ENCODE results near the gene INKA2. TPM values are rescaled to one million over a fixed set of nuclear protein-coding genes. Genes with fewer than 3 reads are reported as not detected.
A peak's percentile ranks its signal among the peaks of the same experiment; 100 is the strongest.

The INKA2 gene
- total RNA-seq, 5 donors from 2014 or later (not counting 1 experiment from before 2014, with no cell fraction given): 1.2 to 2.7 (median 1.2) TPM; not detected in 2

DNA sequence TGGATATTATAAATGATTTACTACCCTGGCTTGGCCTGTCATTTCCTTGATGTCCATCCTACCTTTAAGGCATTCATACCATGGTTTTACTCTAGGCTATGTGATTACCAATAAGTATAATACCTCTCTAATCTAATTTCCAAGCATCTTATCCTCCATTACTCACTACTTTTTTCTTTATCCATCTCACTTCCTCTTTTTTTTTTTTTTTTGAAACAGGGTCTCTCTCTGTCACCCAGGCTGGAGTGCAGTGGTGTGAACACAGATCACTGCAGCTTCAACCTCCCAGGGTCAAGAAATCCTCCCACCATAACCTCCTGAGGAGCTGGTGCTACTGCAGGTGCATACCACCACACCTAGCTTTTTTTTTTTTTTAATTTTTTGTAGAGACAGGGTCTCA, 39.9 kb downstream of the INKA2 start:
- no peak for DNase-seq
- H3K4me1 ChIP-seq (ENCODE audit: control insufficient read depth in 1 of 2, extremely low read depth in 1 of 2, insufficient read depth in 2 of 2, low read length in 2 of 2): peaks cover 0 to 2% of the 10 kb centered on the region in 2 experiments
- no peak overlapping the region for H3K27ac ChIP-seq (ENCODE audit: low read length)
- Mint-ChIP-seq H3K4me3 (no peak overlapping the region), H3K9me3 (no peaks in the 10 kb centered on the region), H3K27ac (peak overlapping the region; percentile 36 to 82), H3K27me3 (no peaks in the 10 kb centered on the region), H3K4me1 (peaks cover 11 to 26% (median 24%) of the 10 kb centered on the region in 3 donors), H3K36me3 (peaks cover 51% of the 10 kb centered on the region)
- ChIA-PET CTCF (interaction anchor here in 1 of 2 donors (0.5 kb wide), 1 partner anchor 63 kb away, joined by 3 read pairs; no protein-coding TSS in a partner anchor), POLR2A (interaction anchor here in 1 of 2 donors (0.6 to 0.8 kb wide), 2 partner anchors 9 to 17 kb away, joined by 3 to 4 read pairs; no protein-coding TSS in a partner anchor)
- ATAC-seq (replicated peaks in 1 of 4): no peak
- H3K27me3 ChIP-seq (replicated peaks in 1 of 2; ENCODE audit: control insufficient read depth in 2 of 2, extremely low read depth in 1 of 2, insufficient read depth in 2 of 2, low read length in 1 of 2): no peaks in the 10 kb centered on the region
- no peaks in the 10 kb centered on the region for H3K9me3 ChIP-seq
- no peak overlapping the region for H3K4me3 ChIP-seq (ENCODE audit: control insufficient read depth in 1 of 2, extremely low read depth in 1 of 2, low read length in 1 of 2)
- H3K36me3 ChIP-seq (ENCODE audit: control insufficient read depth in 2 of 2, extremely low read depth in 1 of 2, insufficient read depth in 1 of 2, low read length in 1 of 2): peaks cover 0 to 81% of the 10 kb centered on the region in 2 donors

DNA sequence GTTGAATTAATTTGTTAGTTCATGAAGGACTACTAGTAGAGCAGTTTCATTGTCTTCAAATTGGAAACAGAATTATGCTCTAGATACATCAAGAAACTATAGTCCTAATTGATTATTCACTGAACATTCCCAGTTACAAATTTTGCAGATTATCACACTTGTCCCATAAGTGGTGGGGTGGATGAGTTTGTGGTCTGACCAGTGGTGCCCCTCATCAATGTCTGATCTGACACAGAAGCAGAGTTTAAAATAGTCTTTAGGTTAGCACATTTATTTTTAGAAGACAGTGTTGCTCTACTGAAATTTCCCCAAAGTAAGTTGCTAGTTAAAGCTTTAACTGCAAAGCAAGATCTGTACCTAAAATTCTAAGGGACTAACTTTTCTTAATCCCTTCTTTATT, 42.9 kb downstream of the INKA2 start:
- ChIA-PET CTCF (no interaction called here), POLR2A (interaction anchor here in 1 of 2 donors (0.5 kb wide), 1 partner anchor 49 kb away, joined by 4 read pairs; no protein-coding TSS in a partner anchor)
- Mint-ChIP-seq H3K27ac (peak overlapping the region; percentile 27 to 74), H3K9me3 (no peaks in the 10 kb centered on the region), H3K4me1 (peaks cover 36 to 47% (median 42%) of the 10 kb centered on the region in 3 donors), H3K36me3 (peaks cover 54% of the 10 kb centered on the region), H3K27me3 (no peaks in the 10 kb centered on the region), H3K4me3 (no peak overlapping the region)
- no peaks in the 10 kb centered on the region for H3K9me3 ChIP-seq
- peaks cover 0 to 76% of the 10 kb centered on the region in 2 donors for H3K36me3 ChIP-seq (ENCODE audit: control insufficient read depth in 2 of 2, extremely low read depth in 1 of 2, insufficient read depth in 1 of 2, low read length in 1 of 2)
- ATAC-seq (replicated peaks in 1 of 4) (no peak), DNase-seq (no peak)
- no peaks in the 10 kb centered on the region for H3K27me3 ChIP-seq (replicated peaks in 1 of 2; ENCODE audit: control insufficient read depth in 2 of 2, extremely low read depth in 1 of 2, insufficient read depth in 2 of 2, low read length in 1 of 2)
- no peak overlapping the region for H3K4me3 ChIP-seq (ENCODE audit: control insufficient read depth in 1 of 2, extremely low read depth in 1 of 2, low read length in 1 of 2)
- peaks cover 0 to 7% of the 10 kb centered on the region in 2 experiments for H3K4me1 ChIP-seq (ENCODE audit: control insufficient read depth in 1 of 2, extremely low read depth in 1 of 2, insufficient read depth in 2 of 2, low read length in 2 of 2)
- H3K27ac ChIP-seq (ENCODE audit: low read length): no peak overlapping the region

DNA sequence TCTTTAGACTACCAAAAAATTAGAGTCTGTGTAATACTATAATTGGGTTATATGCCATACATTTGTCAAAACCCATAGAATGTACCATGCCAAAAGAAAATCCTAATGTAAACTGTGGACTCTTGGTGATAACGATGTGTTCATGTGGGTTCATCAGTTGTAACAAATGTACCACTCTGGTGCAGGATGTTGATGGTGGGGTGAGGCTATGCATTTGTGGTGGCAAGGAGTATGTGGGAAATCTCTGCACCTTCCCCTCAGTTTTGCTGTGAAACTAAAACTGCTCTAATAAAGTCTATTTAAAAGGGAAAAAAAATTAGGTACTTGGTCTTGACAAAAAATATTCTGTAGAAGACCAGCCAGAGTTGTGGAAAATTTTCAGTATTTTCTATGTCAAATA, 43.4 kb downstream of the INKA2 start:
- Mint-ChIP-seq H3K27ac (peak overlapping the region; percentile 32 to 81), H3K36me3 (peaks cover 52% of the 10 kb centered on the region), H3K4me3 (no peak overlapping the region), H3K9me3 (no peaks in the 10 kb centered on the region), H3K27me3 (no peaks in the 10 kb centered on the region), H3K4me1 (peaks cover 37 to 51% (median 45%) of the 10 kb centered on the region in 3 donors)
- no CpG with 5 or more reads among the region's 1 CpG for WGBS (ENCODE audit: insufficient coverage)
- DNase-seq: no peak
- Histone ChIP-seq H3K4me1 (ENCODE audit: control insufficient read depth in 1 of 2, extremely low read depth in 1 of 2, insufficient read depth in 2 of 2, low read length in 2 of 2) (peaks cover 0 to 7% of the 10 kb centered on the region in 2 experiments), H3K4me3 (ENCODE audit: control insufficient read depth in 1 of 2, extremely low read depth in 1 of 2, low read length in 1 of 2) (no peak overlapping the region), H3K36me3 (ENCODE audit: control insufficient read depth in 2 of 2, extremely low read depth in 1 of 2, insufficient read depth in 1 of 2, low read length in 1 of 2) (peaks cover 0 to 71% of the 10 kb centered on the region in 2 donors), H3K27ac (ENCODE audit: low read length) (no peak overlapping the region), H3K9me3 (no peaks in the 10 kb centered on the region), H3K27me3 (replicated peaks in 1 of 2; ENCODE audit: control insufficient read depth in 2 of 2, extremely low read depth in 1 of 2, insufficient read depth in 2 of 2, low read length in 1 of 2) (no peaks in the 10 kb centered on the region)
- ATAC-seq (replicated peaks in 1 of 4): no peak
- ChIA-PET CTCF (interaction anchor here in 1 of 2 donors (1.1 kb wide), 1 partner anchor 187 kb away, joined by 3 read pairs; no protein-coding TSS in a partner anchor), POLR2A (no interaction called here)

DNA sequence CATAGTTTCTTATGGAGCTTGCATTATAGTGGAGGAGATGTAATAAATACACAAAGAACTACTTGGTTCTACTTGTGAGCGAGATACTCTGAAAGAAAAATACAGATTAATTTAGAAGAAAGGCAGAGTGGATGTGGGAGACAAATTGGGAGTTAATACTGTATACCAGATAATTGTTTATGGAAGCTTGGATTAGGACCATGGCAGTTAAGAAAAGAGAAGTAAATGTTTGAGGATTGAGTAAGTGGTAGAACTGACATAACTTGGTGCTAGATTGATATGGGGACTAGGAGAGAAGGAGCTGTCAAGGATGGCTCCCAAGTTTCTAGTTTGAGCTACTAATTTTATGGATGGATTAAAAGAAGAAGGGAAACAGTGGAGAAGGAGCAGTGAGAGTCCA, 47.3 kb downstream of the INKA2 start:
- DNase-seq (no peak), ATAC-seq (replicated peaks in 1 of 4) (no peak)
- Histone ChIP-seq H3K9me3 (no peaks in the 10 kb centered on the region), H3K27ac (ENCODE audit: low read length) (no peak overlapping the region), H3K4me3 (ENCODE audit: control insufficient read depth in 1 of 2, extremely low read depth in 1 of 2, low read length in 1 of 2) (no peak overlapping the region), H3K27me3 (replicated peaks in 1 of 2; ENCODE audit: control insufficient read depth in 2 of 2, extremely low read depth in 1 of 2, insufficient read depth in 2 of 2, low read length in 1 of 2) (no peaks in the 10 kb centered on the region), H3K36me3 (ENCODE audit: control insufficient read depth in 2 of 2, extremely low read depth in 1 of 2, insufficient read depth in 1 of 2, low read length in 1 of 2) (peaks cover 0 to 36% of the 10 kb centered on the region in 2 donors), H3K4me1 (ENCODE audit: control insufficient read depth in 1 of 2, extremely low read depth in 1 of 2, insufficient read depth in 2 of 2, low read length in 2 of 2) (peaks cover 6 to 8% of the 10 kb centered on the region in 2 experiments)
- Mint-ChIP-seq H3K9me3 (no peaks in the 10 kb centered on the region), H3K4me1 (peaks cover 71 to 76% (median 74%) of the 10 kb centered on the region in 3 donors), H3K36me3 (peaks cover 37% of the 10 kb centered on the region), H3K27me3 (no peaks in the 10 kb centered on the region), H3K4me3 (no peak overlapping the region), H3K27ac (peak overlapping the region; percentile 34 to 50)
- POLR2A ChIA-PET: interaction anchor here in 1 of 2 donors (0.6 kb wide), 1 partner anchor 60 kb away, joined by 4 read pairs; no protein-coding TSS in a partner anchor
- CTCF ChIA-PET: interaction anchor here in 1 of 2 donors (0.9 to 1.7 kb wide), 2 partner anchors 63 to 184 kb away, joined by 3 to 9 read pairs; no protein-coding TSS in a partner anchor
- WGBS (ENCODE audit: insufficient coverage): 100% methylated on average over 1 of the region's 1 CpG

DNA sequence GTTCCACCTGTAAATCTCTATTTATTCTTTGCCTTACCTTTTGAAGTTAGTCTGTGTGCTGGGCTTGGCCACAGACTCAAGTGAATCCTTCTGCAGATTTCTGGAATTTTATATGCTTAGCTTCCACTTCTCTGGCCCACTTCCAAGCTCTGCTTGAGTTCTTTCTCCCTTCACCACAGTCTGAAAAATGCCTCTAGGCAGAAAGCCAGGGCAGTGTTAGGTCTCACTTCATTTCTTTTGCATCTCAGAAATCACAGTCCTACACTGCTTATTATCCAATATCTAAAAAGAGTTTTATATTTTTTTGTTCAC, 48.9 kb downstream of the INKA2 start:
- ChIA-PET CTCF (interaction anchor here in 1 of 2 donors (1.3 to 1.7 kb wide), 2 partner anchors 25 to 182 kb away, joined by 4 to 9 read pairs; no protein-coding TSS in a partner anchor), POLR2A (interaction anchor here in 1 of 2 donors (0.6 to 1.0 kb wide), 4 partner anchors 9 to 219 kb away, joined by 3 to 4 read pairs (median 4); no protein-coding TSS in a partner anchor)
- H3K4me1 ChIP-seq (ENCODE audit: control insufficient read depth in 1 of 2, extremely low read depth in 1 of 2, insufficient read depth in 2 of 2, low read length in 2 of 2): peaks cover 6% of the 10 kb centered on the region in 2 experiments
- peaks cover 0 to 28% of the 10 kb centered on the region in 2 donors for H3K36me3 ChIP-seq (ENCODE audit: control insufficient read depth in 2 of 2, extremely low read depth in 1 of 2, insufficient read depth in 1 of 2, low read length in 1 of 2)
- H3K4me3 Mint-ChIP-seq: no peak overlapping the region
- H3K4me3 ChIP-seq (ENCODE audit: control insufficient read depth in 1 of 2, extremely low read depth in 1 of 2, low read length in 1 of 2): no peak overlapping the region
- peaks cover 36% of the 10 kb centered on the region for H3K36me3 Mint-ChIP-seq
- no peaks in the 10 kb centered on the region for H3K9me3 ChIP-seq
- peak overlapping the region; percentile 40 to 77 for H3K27ac Mint-ChIP-seq
- H3K9me3 Mint-ChIP-seq: peaks cover 3% of the 10 kb centered on the region in 3 donors
- H3K27me3 Mint-ChIP-seq: no peaks in the 10 kb centered on the region
- ATAC-seq (replicated peaks in 1 of 4): no peak
- no peak overlapping the region for H3K27ac ChIP-seq (ENCODE audit: low read length)
- H3K4me1 Mint-ChIP-seq: peaks cover 73 to 80% (median 78%) of the 10 kb centered on the region in 3 donors
- H3K27me3 ChIP-seq (replicated peaks in 1 of 2; ENCODE audit: control insufficient read depth in 2 of 2, extremely low read depth in 1 of 2, insufficient read depth in 2 of 2, low read length in 1 of 2): no peaks in the 10 kb centered on the region
- no peak for DNase-seq

Other genes with a start within 250 kb of the INKA2 start
- gene ADORA3, start 235.8 kb downstream of the INKA2 start, total RNA-seq: under 1 TPM in 1 of 5 donors, not detected in 4; 0.30 TPM
- not detected for gene TMIGD3, start 235.8 kb downstream of the INKA2 start, total RNA-seq
- gene RAP1A, start 119.6 kb downstream of the INKA2 start, total RNA-seq: 100 to 1,000 TPM in 4 of 5 donors, 10 to 100 TPM in 1; 95.0 to 108 (median 103) TPM
- 10 to 100 TPM; 16.7 to 19.8 (median 17.5) TPM for gene DDX20, start 16.5 kb upstream of the INKA2 start, total RNA-seq